SK-MEL-5 (cell line): ENCODE data around the gene DDX4. TPM values are rescaled to one million over a fixed set of nuclear protein-coding genes. Genes with fewer than 3 reads are reported as not detected.

Experiments used
- DNase-seq: peaks from one replicate; pipeline ENCODE4 v3.0.0-alpha.2; 2016; ENCODE audit warnings: low read depth, low spot score
- in situ Hi-C: cut with HindIII; loops from 2 replicates; pipeline ENCODE4 v1.10.0; 2016; ENCODE audit warnings: low sequenced_read_pairs, high pct_unique_total_duplicates, low pct_unique_long_range_greater_than_20kb
- small RNA-seq, 2 experiments: library from RNA; depleted of rRNA; stranded (forward); fragments of <200 nt; gene quantifications; one replicate each; pipeline ENCODE3, GENCODE V24; 2014
- total RNA-seq: library from RNA; depleted of rRNA; stranded (reverse); fragments of >200 nt; shearing (Covaris generic); gene quantifications from 2 replicates; pipeline ENCODE4 v1.2.3, GENCODE V29; 2014; rRNA removed

The DDX4 gene
- total RNA-seq, 1 experiment from 2014 or later, result not detected

DNA sequence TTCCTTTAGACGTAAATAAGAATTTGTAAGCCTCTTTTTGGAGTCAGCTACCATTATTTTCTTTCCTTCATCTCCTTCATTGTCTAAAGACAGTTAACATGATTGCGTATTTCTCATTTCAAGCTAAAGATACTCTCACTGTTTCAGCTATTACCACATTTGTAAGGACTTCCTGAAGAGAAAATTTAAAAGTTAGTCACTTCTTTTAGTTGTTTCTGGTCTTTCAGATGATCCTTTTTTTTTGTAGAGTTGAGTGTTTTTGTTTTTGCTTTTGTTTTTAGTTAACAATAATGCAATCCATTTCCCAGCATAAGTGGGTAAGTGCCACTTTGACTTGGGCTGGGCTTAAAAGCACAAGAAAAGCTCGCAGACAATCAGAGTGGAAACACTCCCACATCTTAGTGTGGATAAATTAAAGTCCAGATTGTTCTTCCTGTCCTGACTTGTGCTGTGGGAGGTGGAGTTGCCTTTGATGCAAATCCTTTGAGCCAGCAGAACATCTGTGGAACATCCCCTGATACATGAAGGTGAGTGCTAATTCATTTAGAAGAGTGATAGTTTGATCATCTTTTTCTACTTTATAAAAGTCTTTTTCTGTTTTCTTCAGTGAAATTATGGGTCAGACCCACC is 115.3 kb downstream of the DDX4 start:
- in situ Hi-C loops, result no loop called here
- no peak for DNase-seq

DNA sequence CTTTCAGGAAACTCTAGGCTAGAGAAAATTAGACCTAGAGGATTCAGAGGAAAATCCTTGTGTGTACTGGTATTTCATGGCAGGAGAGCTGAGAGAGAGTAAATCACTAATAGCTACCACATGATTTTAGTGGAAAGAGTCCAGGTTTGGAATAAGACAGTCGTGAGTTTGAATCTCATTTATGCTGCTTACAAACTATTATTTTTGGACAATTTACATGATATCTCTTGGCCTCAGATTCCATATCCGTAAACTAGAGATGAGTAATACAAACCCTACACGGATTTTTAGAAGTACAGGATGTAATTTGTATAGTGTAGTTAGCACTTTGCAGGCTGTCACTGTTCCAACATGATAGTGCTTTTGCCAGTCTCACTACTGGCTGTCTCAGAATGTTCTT is 116.0 kb downstream of the DDX4 start:
- DNase-seq, result no peak

DNA sequence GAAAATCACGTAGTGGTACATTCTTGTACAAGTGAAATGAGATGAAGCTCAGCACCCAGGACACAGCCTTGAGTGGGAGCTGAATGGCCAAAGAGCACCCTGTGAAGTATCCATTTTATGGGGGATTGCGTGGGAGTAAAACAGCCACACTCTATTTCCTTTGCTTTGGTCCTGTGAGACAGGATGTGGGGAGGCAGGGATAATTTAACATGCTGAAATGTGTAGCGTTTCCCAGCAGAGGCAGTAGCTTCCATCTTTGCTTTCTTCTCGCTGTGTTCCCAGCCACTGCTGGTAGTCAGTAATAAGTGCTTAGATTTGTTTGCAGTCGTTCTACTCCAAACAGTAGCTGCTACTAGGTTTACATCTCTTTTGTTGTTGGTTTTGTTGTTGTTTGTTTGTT is 117.6 kb downstream of the DDX4 start:
- in situ Hi-C loops, result no loop called here
- peak; percentile 13 for DNase-seq

More for the DNA sequence above, 116.0 kb downstream of the DDX4 start:
- in situ Hi-C loops, result no loop called here

DNA sequence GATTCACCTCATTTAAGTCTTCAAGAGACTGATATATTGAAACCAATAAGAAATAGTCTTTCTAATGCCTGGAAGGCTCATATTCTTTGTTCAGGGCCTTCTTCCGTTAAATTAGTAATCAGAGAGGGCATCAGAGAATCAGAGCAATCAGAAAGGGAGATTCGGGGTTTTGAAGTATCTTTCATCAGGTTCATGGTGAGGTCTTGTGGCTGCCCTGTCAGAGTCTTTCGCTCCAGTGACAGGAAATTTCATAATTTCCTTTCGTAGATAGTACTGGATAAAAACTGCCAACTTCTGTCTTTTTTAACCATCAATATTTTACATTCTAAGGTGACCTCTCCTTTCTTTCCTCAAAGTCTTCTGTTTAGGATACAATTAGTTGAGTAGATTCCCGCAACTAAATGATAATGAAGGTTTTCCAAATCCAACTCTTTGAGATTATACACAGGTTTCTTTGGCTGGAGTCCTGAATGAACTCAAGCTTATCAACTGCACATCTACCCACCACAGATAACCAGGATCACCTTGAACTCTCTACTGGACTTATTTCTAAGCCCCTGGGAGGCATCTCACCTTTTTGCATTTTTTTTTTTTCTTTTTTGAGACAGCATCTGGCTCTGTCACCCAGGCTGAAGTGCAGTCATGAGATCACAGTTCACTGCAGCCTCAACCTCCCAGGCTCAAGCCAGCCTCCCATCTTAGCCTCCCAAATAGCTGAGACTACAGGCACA is 118.8 kb downstream of the DDX4 start:
- in situ Hi-C loops, result no loop called here
- DNase-seq, result no peak

DNA sequence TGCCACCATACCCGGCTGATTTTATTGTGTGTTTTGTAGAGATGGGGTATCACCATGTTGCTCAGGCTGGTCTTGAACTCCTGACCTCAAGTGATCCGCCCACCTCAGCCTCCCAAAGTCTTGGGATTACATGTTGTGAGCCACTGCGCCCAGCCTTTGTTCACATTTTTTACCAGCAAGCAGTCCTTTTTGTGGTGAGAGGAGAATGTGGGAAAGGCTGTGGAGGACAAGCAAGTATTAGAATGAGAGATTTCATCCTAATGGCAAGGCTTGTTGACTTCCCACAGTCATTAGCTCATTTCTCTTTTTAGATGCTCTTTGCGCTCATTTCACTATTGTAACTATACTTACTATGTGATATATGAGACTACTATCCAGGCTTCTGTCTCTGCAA is 119.4 kb downstream of the DDX4 start:
- no peak for DNase-seq
- in situ Hi-C loops, result no loop called here

DNA sequence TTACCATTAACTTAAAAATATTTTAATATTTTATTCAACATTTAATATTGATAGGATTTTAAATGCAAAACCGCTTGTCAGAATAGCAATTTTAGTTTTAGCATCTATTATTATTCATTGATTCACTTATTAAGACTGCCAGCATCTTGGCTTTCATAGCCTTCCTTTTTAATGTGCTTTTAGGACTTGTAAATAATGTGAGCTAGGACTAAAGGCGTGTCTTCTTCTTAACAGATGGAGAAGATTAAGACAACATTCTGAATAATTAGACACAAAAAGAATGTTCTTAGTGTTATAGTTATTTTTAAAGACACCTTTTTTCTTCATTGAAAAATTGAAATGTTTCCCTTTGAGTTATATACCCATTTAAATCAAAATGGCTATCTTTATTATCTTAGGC is 120.2 kb downstream of the DDX4 start:
- DNase-seq, result no peak

DNA sequence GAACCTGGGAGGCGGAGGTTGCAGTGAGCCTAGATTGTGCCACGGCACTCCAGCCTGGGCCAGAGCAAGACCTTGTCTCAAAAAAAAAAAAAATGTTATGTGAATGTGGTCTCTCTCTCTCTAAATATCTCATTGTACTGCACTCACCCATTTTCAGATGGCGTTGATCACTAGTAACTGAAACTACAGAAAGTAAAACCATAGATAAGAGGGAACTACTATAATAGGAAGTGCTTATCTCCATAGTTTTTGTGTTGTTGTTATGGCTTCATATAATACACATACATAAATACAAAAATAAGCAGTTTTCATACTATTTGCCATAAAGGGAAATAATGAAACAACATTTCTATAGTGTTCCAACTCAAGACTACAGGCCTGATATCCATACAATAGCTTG is 122.4 kb downstream of the DDX4 start:
- in situ Hi-C loops, result no loop called here
- DNase-seq, result no peak

More for the DNA sequence above, 120.2 kb downstream of the DDX4 start:
- in situ Hi-C loops, result no loop called here

DNA sequence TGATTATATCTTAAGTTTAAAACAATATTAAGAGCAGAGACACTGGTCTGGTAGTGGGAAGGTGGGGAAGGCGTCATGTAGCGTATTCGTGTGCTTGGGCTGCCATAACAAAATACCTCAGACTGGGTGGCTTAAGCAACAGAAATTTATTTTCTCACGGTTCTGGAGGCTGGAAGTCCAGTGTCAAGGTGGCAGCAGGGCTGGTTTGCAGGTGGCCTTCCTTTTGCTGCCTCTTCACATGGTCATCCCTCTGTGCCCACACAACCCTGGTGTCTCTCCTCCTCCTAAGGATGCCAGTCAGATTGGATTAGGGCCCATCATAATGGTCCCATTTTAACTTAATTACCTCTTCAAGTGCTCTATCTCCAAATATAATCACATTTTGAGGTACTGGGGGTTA is 122.8 kb downstream of the DDX4 start:
- in situ Hi-C loops, result no loop called here
- no peak for DNase-seq

DNA sequence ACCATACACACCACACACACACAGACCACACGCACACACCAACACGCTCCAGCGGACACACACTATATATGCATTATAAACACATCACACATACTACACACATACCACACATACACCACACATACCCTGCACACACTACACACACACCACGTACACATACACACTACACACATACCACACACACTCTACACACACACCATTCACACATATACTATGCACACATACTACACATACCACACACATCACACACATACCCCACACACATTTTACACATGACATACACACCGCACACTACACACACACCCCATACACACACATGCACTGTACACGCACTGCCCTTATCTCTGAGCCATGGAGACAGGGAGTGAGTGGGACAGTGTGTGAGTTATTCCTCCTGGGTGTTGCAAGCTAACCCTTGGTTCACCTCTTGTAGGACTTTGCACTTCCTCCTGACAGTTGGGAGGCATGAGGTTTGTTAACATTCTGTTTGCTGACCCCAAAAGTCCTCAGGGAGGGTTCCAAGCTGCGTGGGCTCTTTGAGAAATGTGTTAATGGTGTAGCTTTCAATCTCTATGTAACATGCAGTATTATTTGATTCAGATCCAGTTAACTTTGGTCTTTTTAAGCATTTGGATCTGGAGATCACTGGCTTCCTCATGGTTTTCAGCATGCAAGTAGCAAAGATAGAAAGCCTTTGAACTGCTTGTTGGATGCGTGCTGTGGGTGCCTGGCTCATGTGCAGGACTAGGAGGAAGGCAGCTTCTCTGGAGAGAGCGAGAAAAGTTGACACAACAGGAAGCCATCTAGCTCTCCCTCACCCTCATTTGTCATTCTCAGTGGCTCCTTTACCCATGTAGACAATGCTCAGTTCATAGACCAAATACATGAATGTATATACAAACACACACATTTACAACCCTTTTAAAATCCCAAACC is 127.0 kb downstream of the DDX4 start:
- in situ Hi-C loops, result no loop called here

DNA sequence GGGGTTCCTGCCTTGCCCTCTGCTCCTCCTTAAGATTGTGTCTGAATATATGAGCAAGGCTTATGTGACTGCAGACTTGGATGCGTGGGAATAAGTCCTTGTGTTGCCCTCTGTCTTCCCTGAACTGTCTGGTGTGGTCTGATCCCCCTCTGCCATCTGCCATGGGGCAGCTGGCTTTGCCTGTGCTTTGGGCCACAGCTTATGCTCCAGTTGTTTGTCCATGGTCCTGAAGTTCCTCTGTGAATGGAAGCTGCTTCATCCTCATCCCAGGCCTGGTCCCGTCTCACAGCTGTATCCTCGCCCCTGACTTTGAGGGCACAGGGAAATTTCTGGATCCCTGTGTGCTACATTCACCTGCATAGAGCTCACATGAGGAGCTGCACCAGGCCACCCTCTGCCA is 128.0 kb downstream of the DDX4 start:
- in situ Hi-C loops, result no loop called here

More for the DNA sequence above, 127.0 kb downstream of the DDX4 start:
- DNase-seq, result no peak

DNA sequence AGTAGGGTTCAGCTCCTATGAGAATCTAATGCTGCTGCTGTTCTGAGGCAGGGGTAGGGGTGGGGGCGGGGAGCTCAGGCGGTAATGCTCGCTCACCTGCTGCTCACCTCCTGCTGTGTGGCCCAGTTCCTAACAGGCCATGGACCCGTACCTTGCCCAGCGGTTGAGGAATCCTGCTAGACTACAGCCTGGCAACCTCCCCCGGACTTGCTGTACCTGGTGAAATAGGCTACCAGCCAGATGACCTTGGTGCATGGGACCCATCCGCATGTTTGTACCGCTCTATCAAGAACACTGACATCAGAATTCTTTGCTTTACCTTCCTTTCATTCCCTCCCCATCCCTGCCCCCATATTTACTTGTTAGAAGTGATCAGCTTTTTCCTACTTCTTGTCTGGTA is 128.6 kb downstream of the DDX4 start:
- in situ Hi-C loops, result no loop called here
- DNase-seq, result no peak

More for the DNA sequence above, 128.0 kb downstream of the DDX4 start:
- DNase-seq, result no peak

Small RNA genes lying within 50 kb of the gene (small RNA-seq; reads per million reads assigned to genes)
- gene AC016632.1, result 0 reads per million in 2 experiments
- 0 to 0.67 reads per million in 2 experiments for gene RNA5SP183

Other genes with a start within 250 kb of the DDX4 start
- gene PLPP1, start 203.1 kb upstream of the DDX4 start, total RNA-seq, result 17.1 and 18.0 TPM in 2 replicates
- gene SLC38A9, start 25.7 kb upstream of the DDX4 start, total RNA-seq, result 33.1 and 44.0 TPM in 2 replicates
- gene IL31RA, start 113.3 kb downstream of the DDX4 start, total RNA-seq, result not detected in 2 replicates